Activated gamma-delta T cell (primary cell): ENCODE results near the gene WDR11.

Experiments
- DNase-seq: peaks from one replicate; lab custom pipeline; 2025; lab: John Stamatoyannopoulos, UW
- total RNA-seq, 2 donors: gene quantifications; one replicate each; lab custom pipeline; 2026; lab: John Stamatoyannopoulos, UW

The WDR11 gene, protein sequence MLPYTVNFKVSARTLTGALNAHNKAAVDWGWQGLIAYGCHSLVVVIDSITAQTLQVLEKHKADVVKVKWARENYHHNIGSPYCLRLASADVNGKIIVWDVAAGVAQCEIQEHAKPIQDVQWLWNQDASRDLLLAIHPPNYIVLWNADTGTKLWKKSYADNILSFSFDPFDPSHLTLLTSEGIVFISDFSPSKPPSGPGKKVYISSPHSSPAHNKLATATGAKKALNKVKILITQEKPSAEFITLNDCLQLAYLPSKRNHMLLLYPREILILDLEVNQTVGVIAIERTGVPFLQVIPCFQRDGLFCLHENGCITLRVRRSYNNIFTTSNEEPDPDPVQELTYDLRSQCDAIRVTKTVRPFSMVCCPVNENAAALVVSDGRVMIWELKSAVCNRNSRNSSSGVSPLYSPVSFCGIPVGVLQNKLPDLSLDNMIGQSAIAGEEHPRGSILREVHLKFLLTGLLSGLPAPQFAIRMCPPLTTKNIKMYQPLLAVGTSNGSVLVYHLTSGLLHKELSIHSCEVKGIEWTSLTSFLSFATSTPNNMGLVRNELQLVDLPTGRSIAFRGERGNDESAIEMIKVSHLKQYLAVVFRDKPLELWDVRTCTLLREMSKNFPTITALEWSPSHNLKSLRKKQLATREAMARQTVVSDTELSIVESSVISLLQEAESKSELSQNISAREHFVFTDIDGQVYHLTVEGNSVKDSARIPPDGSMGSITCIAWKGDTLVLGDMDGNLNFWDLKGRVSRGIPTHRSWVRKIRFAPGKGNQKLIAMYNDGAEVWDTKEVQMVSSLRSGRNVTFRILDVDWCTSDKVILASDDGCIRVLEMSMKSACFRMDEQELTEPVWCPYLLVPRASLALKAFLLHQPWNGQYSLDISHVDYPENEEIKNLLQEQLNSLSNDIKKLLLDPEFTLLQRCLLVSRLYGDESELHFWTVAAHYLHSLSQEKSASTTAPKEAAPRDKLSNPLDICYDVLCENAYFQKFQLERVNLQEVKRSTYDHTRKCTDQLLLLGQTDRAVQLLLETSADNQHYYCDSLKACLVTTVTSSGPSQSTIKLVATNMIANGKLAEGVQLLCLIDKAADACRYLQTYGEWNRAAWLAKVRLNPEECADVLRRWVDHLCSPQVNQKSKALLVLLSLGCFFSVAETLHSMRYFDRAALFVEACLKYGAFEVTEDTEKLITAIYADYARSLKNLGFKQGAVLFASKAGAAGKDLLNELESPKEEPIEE
- 96.7 to 124 reads per million in 2 donors for total RNA-seq

DNA sequence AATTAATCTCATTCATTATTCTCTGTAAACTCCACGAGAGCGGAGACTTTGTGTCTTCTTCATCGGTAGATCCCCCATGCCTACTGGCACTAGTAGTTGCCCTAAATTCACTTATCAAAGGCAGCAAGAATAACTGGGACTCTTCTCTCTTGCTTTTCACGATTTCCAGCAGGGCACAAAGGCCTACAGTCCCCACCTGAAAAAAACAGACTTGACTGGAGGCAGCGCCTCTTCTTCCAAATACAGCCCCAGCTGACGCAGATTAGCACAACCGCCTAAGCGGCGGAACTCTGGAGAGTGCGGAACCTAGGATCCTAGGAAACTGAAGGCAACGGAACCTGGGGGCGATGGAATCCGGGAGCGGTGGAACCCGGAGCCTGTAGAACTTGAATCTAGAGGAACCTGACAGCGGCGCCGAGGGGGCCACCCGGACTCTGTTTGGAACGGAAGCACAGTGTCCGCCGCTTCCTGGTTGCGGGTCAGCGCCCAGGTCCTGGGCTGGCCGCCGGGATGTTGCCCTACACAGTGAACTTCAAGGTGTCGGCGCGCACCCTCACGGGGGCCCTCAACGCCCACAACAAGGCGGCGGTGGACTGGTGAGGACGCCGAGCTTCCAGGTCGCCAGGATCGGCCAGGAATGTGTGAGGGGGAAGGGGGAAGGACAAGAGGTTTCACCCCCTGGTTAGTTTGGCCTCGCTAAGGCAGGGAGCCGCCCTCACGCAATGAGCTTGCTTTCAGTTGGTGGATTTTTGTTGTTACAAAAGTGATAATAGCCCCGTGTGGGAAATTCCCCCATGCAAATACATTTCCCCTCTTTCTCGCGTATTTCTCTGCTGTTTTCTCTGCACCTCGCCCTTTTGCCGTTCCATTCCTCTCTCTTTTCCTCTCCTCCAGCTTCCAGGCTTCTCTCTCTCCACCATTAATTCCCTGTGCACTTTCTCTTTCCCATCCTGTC lies at the start of gene WDR11:
Gene WDR11, plus strand, starts transcription at position 452 of the 955 bp plus-strand sequence. Its CDS starts 59 bp downstream, at position 511.
- DNase-seq, result peak; percentile 35

DNA sequence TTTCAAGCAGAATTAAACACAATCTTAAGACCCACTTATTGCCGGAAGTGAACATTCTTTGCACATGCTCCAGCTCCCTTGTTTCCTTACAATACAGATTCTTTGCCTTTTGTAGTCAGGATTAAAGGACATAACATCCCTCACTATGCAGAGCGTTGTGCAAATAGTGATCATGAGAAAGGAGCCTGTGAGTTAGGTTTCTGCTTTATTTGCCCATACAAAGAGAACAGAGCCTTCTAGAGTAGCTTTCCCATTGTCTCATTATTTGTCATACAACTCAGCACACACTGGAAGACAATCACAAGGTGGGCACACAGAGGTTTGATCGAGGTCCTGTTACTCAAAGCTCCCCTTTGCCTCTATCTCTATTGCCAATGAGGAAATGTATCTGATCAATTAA lies 48.2 kb upstream of the WDR11 start:
- DNase-seq, result no peak

GRCh38 chr10:120803972-120804371 lies 47.2 kb upstream of the WDR11 start:
- no peak for DNase-seq

- DNase-seq, result no peak
These were observed 45.9 kb upstream of the WDR11 start for GRCh38 chr10:120805014-120805812.

DNA sequence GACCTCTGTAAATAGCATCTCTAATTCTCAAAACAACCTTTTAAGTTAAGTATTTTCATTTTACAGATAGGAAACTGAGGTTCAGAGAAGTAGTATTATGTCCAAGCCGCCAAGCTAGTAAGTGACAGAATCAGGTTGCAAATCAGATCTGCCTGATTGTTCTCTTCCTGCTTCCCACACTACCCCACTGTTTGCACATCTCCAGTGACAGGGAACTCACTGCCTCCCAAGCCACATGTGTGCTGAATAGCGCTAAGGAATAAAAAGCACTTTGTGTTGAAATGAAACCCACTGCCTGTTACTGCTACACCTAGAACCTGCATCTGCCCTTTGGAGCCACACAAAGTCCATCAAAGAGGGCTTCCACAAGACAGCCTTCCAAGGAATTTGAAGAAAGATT lies 45.1 kb upstream of the WDR11 start:
- DNase-seq, result no peak

DNA sequence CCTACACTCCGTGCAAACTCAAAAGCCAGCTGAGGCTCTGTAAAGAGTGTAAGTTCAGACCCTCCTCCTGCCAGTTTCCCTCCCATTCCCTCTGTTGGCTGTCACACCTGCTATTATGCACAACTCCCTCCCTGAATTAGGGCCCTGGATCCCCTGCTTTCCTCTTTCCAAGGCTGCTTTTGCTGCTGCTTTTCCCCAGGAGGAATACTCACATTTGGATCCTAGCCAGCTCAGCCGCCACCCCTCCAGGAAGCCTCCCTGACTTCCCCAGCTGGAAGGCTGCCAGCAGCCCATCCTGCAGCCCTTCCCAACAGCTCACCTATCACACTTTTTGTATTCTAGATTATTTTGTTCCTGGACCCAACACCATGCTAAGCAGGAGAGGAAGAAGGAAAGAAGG lies 40.9 kb upstream of the WDR11 start:
- DNase-seq, result no peak

- no peak for DNase-seq
These were observed 38.1 kb upstream of the WDR11 start for GRCh38 chr10:120813085-120813484.

DNA sequence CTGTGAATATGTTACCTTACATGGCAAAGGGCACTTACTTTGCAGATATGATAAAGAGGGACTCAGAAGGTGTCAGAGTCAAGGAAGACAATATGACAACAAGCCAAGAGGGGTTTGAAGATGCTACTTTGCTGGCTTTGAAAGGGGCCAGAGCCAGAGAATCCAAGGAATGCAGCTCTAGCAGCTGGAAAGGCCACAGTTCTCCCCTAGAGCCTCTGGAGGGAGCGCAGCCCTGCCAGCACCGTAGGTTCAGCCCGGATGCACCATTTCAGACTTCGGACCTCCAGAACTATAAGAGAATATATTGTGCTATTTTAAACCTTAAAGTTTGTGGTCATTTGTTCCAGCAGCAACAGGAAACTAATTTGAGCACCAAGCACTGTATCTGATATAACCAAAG lies 32.9 kb upstream of the WDR11 start:
- no peak for DNase-seq

GRCh38 chr10:120819366-120819765 lies 31.8 kb upstream of the WDR11 start:
- no peak for DNase-seq

- no peak for DNase-seq
These were observed 27.9 kb upstream of the WDR11 start for GRCh38 chr10:120823266-120823665.

GRCh38 chr10:120824881-120825309 lies 26.3 kb upstream of the WDR11 start:
- no peak for DNase-seq

DNA sequence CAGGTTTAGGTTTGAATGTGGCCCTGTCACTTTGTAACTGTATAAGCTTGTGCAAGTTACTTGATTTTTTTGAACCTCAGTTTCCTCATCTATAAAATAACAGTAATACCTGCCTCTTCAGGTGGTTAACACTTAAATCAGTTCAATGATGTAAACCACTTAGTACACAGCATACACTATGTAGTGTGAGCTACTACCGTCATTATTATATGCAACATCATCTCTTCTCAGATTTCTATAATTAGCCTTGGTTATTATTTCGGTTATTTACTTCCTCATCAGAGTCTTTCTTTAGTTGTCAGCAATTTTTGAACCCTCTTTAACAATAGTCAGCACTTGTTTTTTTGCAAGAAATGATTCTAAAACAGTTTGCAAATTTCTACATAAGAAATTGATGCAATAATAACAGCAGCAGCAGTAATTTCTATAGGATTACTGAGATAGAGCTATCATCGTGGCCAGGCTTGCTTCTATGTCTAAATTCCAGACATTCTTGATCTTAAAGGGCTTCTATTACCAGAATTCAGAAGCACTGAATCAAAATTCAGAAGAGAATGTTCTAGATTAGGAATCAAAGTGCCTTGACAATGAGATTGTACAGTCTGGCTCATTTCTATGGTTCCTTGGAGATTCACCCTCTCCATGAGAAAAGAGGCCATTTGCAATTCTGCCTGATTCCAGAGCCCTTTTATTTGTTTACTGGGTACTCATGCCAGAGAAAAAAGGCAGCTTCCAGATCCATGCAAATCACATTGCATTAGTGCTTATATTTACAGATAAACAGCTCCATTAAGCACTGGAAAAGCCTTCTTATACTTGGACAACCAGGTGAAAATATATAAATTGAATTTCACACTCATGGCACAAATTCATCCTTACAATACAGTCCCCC lies 25.0 kb upstream of the WDR11 start:
- no peak for DNase-seq

GRCh38 chr10:120827251-120827875 lies 23.8 kb upstream of the WDR11 start:
- DNase-seq, result no peak

DNA sequence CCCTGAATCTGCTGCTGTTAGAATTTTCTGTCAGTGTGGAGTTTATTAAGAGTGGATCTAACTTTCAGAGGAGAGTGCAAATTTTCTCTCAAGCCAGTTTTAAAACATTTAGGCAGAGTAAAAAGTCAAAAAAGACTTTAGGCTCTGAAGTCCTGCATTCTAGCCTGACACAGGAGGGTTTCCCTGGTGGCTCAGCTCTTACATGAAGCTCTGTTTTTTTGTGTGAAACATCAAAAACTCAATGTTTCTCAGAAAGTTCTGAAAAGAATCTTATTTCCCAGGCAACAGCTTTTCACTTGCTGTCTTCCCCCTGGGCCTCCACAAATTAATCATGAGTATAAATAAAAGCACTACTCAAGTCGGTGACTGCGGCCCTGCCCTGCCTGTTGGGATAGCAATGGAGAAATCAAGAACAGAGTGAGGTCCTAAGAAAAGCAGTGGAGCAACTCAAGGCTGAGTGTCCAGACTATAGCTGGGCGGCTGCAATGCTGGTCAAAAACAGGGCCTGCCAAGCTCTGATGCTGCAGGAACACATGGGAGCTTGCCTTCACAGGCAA lies 22.3 kb upstream of the WDR11 start:
- DNase-seq, result no peak

GRCh38 chr10:120832106-120832505 lies 19.1 kb upstream of the WDR11 start:
- no peak for DNase-seq

DNA sequence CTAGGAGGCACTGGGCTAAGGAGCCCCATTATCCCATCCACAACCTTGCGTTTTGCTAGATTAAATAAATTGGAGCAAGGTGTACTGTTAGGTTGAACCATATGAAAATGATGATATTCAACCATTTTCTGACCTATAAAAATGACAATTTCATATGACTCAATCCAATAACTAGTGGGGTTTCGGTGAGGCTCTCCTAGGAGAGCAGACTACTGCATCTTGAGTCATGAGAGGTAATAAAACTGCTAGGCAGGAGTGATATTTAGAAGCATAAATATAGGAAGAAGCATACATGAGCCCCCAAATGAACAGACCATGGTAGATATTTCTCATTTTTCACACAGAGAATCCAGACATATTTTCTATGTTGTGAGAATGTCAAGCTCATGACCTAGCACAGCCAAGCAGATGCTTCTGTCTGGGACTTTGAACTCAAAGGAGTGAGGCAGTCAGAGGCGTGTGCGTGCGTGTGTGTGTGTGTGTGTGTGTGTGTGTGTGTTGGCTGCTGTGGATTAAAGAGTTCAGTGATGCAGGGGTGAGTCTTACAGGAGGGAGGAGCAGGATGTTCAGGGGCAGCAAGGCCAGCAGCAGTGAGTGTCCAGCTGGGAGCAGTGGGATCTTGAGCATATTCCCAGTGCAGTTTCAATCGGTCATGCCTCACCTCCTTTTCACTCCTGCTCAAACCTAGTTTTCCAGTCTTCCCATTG lies 17.8 kb upstream of the WDR11 start:
- no peak for DNase-seq

DNA sequence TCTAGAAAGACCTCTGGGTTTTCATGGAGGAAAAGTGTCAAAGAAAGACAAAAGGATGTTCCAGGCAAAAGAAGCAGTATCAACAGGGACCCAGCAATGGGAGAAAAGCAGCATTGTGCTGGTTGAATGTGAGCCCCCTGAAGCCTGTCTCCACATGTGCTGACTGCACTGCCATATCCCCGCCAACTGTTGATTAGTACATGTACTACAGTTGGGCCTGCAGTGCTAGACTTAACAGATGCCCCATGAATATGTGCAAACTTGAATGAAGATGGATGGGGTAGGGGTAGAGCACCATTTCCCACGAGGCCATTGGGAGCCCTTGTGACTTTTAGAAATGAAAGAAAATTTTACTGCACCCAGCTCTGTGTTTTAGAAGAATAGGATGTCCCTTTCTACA lies 15.6 kb upstream of the WDR11 start:
- no peak for DNase-seq

DNA sequence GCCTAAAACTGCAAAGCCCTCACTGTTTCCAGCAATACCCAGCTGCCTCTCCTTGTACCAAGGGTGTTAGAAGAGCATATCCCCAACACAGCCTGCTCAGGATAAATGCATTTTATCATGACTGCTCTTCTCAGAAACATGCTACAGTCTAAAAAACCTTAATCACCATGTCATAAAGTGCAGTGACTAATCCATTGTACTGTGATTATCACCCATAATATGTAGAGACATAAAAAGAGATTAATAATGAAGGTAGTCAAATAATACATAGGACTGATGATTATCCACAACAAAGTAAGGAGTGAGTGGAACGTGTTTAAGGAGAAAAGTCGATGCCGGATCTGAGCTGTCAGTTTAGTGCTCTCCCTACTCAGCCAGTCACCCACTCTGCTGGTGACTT lies 12.2 kb upstream of the WDR11 start:
- no peak for DNase-seq
